HL-60 (cell line): ENCODE data around the gene MAN1C1.

Source experiments
- DNase-seq, 2 experiments: peaks; one replicate each; pipeline ENCODE4 v3.0.0-alpha.2; 2010 to 2020; ENCODE audit warnings: low read depth in 1 of 2, low spot score in 1 of 2
- H3K27ac ChIP-seq: fragments of 250-450 bp; sonication (Bioruptor Pico); replicated peaks from 2 replicates; pipeline ENCODE4 v1.5.1; 2020; ENCODE audit warnings: mild to moderate bottlenecking, moderate library complexity
- H3K27me3 ChIP-seq: fragments of 250-450 bp; sonication (Bioruptor Pico); 2 replicates; pipeline ENCODE4 v1.5.1; 2021; ENCODE audit warnings: mild to moderate bottlenecking, moderate library complexity; ENCODE audit not compliant: insufficient read depth, poor library complexity, severe bottlenecking
- H3K4me3 ChIP-seq: replicated peaks from 2 replicates; pipeline ENCODE4 v1.5.1; 2011; ENCODE audit warnings: mild to moderate bottlenecking, control low read depth, low read length; ENCODE audit not compliant: insufficient read depth
- GABPA ChIP-seq: IDR thresholded peaks from 2 replicates; pipeline ENCODE4 v1.6.1; 2012; ENCODE audit warnings: low read depth
- POLR2AphosphoS5 ChIP-seq: IDR thresholded peaks from 2 replicates; pipeline ENCODE4 v1.6.1; 2012; ENCODE audit warnings: low read depth
- SPI1 ChIP-seq: IDR thresholded peaks from 2 replicates; pipeline ENCODE4 v1.6.1; 2012; ENCODE audit warnings: low read depth, mild to moderate bottlenecking, borderline replicate concordance
- TF ChIP-seq, protein P1 (sequence below): IDR thresholded peaks from one replicate; pipeline ENCODE4 v1.5.1; 2011; ENCODE audit warnings: low read length, control low read depth, inconsistent platforms; ENCODE audit not compliant: insufficient read depth
- TF ChIP-seq, protein P2 (sequence below): IDR thresholded peaks from 2 replicates; pipeline ENCODE4 v1.6.1; 2012; ENCODE audit warnings: low read depth; ENCODE audit not compliant: insufficient replicate concordance

MAN1C1 gene

DNA sequence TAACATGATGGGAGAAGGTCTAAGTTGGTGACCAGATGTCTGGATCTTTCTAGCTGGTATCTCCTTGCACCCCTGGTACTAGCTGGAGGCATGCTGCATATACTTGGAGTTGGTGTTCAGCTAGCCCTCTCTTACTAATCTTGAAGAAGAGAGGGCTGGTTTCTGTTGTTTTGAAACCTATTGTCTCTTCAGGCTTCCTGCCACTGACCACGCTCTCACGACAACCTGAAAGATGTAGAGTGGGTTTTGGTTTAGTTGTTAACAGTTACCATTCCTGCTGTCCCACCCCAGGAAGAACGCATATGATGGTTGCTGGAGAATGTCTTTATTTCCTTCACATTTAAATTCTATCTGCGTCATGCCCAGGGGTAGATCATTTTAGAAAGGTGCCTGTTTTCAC lies 3.6 kb downstream of the MAN1C1 start:
- TF ChIP-seq, protein P1, sequence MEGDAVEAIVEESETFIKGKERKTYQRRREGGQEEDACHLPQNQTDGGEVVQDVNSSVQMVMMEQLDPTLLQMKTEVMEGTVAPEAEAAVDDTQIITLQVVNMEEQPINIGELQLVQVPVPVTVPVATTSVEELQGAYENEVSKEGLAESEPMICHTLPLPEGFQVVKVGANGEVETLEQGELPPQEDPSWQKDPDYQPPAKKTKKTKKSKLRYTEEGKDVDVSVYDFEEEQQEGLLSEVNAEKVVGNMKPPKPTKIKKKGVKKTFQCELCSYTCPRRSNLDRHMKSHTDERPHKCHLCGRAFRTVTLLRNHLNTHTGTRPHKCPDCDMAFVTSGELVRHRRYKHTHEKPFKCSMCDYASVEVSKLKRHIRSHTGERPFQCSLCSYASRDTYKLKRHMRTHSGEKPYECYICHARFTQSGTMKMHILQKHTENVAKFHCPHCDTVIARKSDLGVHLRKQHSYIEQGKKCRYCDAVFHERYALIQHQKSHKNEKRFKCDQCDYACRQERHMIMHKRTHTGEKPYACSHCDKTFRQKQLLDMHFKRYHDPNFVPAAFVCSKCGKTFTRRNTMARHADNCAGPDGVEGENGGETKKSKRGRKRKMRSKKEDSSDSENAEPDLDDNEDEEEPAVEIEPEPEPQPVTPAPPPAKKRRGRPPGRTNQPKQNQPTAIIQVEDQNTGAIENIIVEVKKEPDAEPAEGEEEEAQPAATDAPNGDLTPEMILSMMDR = no peak
- TF ChIP-seq SPI1 = no peak
- no peak for TF ChIP-seq POLR2AphosphoS5
- TF ChIP-seq, protein P2, sequence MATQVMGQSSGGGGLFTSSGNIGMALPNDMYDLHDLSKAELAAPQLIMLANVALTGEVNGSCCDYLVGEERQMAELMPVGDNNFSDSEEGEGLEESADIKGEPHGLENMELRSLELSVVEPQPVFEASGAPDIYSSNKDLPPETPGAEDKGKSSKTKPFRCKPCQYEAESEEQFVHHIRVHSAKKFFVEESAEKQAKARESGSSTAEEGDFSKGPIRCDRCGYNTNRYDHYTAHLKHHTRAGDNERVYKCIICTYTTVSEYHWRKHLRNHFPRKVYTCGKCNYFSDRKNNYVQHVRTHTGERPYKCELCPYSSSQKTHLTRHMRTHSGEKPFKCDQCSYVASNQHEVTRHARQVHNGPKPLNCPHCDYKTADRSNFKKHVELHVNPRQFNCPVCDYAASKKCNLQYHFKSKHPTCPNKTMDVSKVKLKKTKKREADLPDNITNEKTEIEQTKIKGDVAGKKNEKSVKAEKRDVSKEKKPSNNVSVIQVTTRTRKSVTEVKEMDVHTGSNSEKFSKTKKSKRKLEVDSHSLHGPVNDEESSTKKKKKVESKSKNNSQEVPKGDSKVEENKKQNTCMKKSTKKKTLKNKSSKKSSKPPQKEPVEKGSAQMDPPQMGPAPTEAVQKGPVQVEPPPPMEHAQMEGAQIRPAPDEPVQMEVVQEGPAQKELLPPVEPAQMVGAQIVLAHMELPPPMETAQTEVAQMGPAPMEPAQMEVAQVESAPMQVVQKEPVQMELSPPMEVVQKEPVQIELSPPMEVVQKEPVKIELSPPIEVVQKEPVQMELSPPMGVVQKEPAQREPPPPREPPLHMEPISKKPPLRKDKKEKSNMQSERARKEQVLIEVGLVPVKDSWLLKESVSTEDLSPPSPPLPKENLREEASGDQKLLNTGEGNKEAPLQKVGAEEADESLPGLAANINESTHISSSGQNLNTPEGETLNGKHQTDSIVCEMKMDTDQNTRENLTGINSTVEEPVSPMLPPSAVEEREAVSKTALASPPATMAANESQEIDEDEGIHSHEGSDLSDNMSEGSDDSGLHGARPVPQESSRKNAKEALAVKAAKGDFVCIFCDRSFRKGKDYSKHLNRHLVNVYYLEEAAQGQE = no peak
- TF ChIP-seq GABPA = no peak
- Histone ChIP-seq H3K27ac (no peak overlapping the region), H3K4me3 (no peak overlapping the region), H3K27me3 (no peaks in the 10 kb centered on the region)
- DNase-seq = no peak

DNA sequence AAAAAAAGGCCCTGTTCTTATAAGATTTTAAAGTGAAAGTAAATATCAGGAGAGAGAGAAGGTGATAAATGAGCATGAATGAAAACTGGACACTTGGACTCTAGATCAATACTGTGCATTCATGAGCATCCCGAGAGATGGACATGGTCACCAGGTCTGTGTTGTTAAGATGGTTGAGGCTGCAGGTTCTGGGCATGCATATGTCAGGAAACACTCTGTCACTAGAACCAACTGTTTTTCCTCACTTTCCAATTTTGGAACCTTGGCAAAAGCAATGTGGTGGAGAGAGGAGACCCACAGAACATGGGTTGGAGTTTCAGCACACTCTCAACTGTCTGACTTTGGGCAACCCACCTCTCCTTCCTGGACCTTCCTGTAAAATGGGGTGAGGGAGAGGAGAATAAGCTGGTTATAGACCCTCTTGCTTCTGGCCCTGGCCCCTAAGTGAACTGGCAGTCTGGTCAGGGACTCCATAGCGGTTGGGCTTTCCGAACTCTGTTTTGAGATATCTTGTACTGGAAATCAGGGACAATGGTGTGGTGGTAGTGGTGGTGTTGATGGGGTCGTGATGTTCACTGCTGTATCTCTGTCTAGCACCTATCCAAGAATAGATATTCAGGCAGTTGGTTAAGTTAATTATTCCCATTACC lies 4.2 kb downstream of the MAN1C1 start:
- no peaks in the 10 kb centered on the region for H3K27me3 ChIP-seq
- H3K27ac ChIP-seq = no peak overlapping the region
- TF ChIP-seq SPI1 (no peak), GABPA (no peak), POLR2AphosphoS5 (no peak)
- TF ChIP-seq, protein P2 = no peak
- TF ChIP-seq, protein P1 = no peak
- no peak for DNase-seq
- no peak overlapping the region for H3K4me3 ChIP-seq

DNA sequence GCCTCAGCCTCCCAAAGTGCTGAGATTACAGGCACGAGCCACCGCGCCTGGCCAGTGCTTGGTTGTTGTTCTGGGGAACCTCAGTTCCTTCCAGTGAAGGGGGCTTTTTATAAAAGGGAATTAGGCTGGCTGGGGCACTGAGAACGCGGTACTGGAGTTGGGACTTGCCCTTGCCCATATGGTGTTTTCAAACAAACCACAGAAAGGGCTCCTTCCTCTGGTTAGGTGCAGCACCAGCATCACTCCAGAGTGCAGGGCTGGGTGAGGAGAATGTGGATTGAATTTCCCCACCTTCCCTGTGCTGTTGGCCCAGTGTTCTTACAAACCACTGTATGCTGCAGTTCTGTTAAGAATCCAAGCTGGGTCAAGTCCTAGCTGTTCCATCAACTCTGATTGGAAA lies 5.3 kb downstream of the MAN1C1 start:
- Histone ChIP-seq H3K27me3 (no peaks in the 10 kb centered on the region), H3K27ac (no peak overlapping the region), H3K4me3 (no peak overlapping the region)
- TF ChIP-seq SPI1 (no peak), POLR2AphosphoS5 (no peak), GABPA (no peak)
- TF ChIP-seq, protein P1 = no peak
- TF ChIP-seq, protein P2 = no peak
- DNase-seq = no peak
